BJ (cell line): ENCODE measurements around the gene TMC4. TPM values are rescaled to one million over a fixed set of nuclear protein-coding genes. Genes with fewer than 3 reads are reported as not detected.

Experiments
- CTCF ChIA-PET: fragments of 350-600 bp; formaldehyde crosslinking; extraction: SDS; loops from one replicate; lab custom pipeline; 2021; ENCODE audit warnings: antibody characterized with exemption, inconsistent platforms; lab: Yijun Ruan, JAX
- POLR2A ChIA-PET: fragments of 300-600 bp; sonication (Branson Sonifier 250); formaldehyde crosslinking; extraction: SDS; loops from one replicate; lab custom pipeline; 2021; ENCODE audit warnings: antibody characterized with exemption; lab: Charles Lee
- DNase-seq: peaks from one replicate; pipeline ENCODE4 v3.0.0-alpha.2; 2011; ENCODE audit warnings: low read depth
- H3K27me3 ChIP-seq: 2 replicates; pipeline ENCODE4 v1.6.0; 2011; ENCODE audit warnings: low read length; ENCODE audit not compliant: control insufficient read depth, insufficient read depth
- H3K36me3 ChIP-seq: 2 replicates; pipeline ENCODE4 v1.5.1; 2011; ENCODE audit warnings: low read length; ENCODE audit not compliant: control insufficient read depth, insufficient read depth
- H3K4me3 ChIP-seq: 2 replicates; pipeline ENCODE4 v1.5.1; 2011; ENCODE audit warnings: low read depth, mild to moderate bottlenecking, control low read depth, low read length
- CTCF ChIP-seq: IDR thresholded peaks from 2 replicates; pipeline ENCODE4 v1.5.1; 2011; ENCODE audit warnings: low read depth, mild to moderate bottlenecking, control low read depth, inconsistent platforms, low read length, moderate library complexity; ENCODE audit not compliant: insufficient read depth
- polyA plus RNA-seq: library from polyadenylated mRNA; depleted of rRNA; stranded (reverse); fragments of >200 nt; gene quantifications from 2 replicates; pipeline ENCODE4 v1.2.3, GENCODE V29; 2011

Gene TMC4
- polyA plus RNA-seq, 1 experiment: 0.55 TPM

GRCh38 chr19:54160182-54160811 is 12.7 kb downstream of the TMC4 start:
- no peak for DNase-seq
- POLR2A ChIA-PET: interaction anchor here (1.8 kb wide), 1 partner anchor 23 kb away, joined by 7 read pairs; the partner anchor contains the start of gene CNOT3
- peak overlapping the region; percentile 62 for H3K4me3 ChIP-seq
- H3K27me3 ChIP-seq: no peaks in the 10 kb centered on the region
- TF ChIP-seq CTCF: no peak
- peaks cover 13% of the 10 kb centered on the region for H3K36me3 ChIP-seq
- CTCF ChIA-PET: interaction anchor here (1.6 kb wide), 2 partner anchors 8 to 13 kb away, joined by 7 read pairs; partner anchors contain the start of gene TMC4

GRCh38 chr19:54159352-54160181 is 13.4 kb downstream of the TMC4 start, which contains the start of gene LENG1:
Gene LENG1 (minus strand): TSS chr19:54159721. CDS start chr19:54159695, 26 bp downstream.
- peaks cover 17% of the 10 kb centered on the region for H3K36me3 ChIP-seq
- DNase-seq: peak; percentile 100
- no peaks in the 10 kb centered on the region for H3K27me3 ChIP-seq
- ChIA-PET POLR2A (interaction anchor here (1.3 to 1.8 kb wide), 2 partner anchors 23 to 30 kb away, joined by 3 to 7 read pairs; partner anchors contain the start of genes CNOT3 and MBOAT7), CTCF (interaction anchor here (0.7 to 1.6 kb wide), 4 partner anchors 9 to 72 kb away, joined by 3 to 7 read pairs (median 5); partner anchors contain the start of gene TMC4)
- TF ChIP-seq CTCF: no peak
- peak within 1 kb of the TSS; percentile 62 for H3K4me3 ChIP-seq

- CTCF ChIA-PET: interaction anchor here (0.7 to 1.6 kb wide), 4 partner anchors 10 to 73 kb away, joined by 3 to 7 read pairs (median 5); partner anchors contain the start of gene TMC4
- no peak for DNase-seq
These were observed 14.1 kb downstream of the TMC4 start for GRCh38 chr19:54158812-54159351.

GRCh38 chr19:54156953-54157352 is 16.0 kb downstream of the TMC4 start:
- ChIA-PET POLR2A (interaction anchor here (0.6 kb wide), 1 partner anchor 20 kb away, joined by 3 read pairs; no protein-coding TSS in a partner anchor), CTCF (interaction anchor here (1.2 to 2.1 kb wide), 2 partner anchors 11 to 14 kb away, joined by 4 to 5 read pairs; no protein-coding TSS in a partner anchor)
- DNase-seq: no peak
- Histone ChIP-seq H3K36me3 (peaks cover 34% of the 10 kb centered on the region), H3K4me3 (no peak overlapping the region), H3K27me3 (no peaks in the 10 kb centered on the region)
- TF ChIP-seq CTCF: no peak

More at GRCh38 chr19:54158812-54159351, 14.1 kb downstream of the TMC4 start:
- H3K36me3 ChIP-seq: peaks cover 20% of the 10 kb centered on the region
- POLR2A ChIA-PET: interaction anchor here (0.6 to 1.8 kb wide), 3 partner anchors 22 to 331 kb away, joined by 3 to 7 read pairs (median 3); partner anchors contain the start of genes CNOT3 and MBOAT7
- no peak for TF ChIP-seq CTCF
- H3K27me3 ChIP-seq: no peaks in the 10 kb centered on the region
- peak overlapping the region; percentile 62 for H3K4me3 ChIP-seq
